ENCODE results near the gene CYTH2. TPM values are rescaled to one million over a fixed set of nuclear protein-coding genes. Genes with fewer than 3 reads are reported as not detected.

Gene CYTH2
- total RNA-seq, 1 experiment from 2014 or later, result 103 TPM

DNA sequence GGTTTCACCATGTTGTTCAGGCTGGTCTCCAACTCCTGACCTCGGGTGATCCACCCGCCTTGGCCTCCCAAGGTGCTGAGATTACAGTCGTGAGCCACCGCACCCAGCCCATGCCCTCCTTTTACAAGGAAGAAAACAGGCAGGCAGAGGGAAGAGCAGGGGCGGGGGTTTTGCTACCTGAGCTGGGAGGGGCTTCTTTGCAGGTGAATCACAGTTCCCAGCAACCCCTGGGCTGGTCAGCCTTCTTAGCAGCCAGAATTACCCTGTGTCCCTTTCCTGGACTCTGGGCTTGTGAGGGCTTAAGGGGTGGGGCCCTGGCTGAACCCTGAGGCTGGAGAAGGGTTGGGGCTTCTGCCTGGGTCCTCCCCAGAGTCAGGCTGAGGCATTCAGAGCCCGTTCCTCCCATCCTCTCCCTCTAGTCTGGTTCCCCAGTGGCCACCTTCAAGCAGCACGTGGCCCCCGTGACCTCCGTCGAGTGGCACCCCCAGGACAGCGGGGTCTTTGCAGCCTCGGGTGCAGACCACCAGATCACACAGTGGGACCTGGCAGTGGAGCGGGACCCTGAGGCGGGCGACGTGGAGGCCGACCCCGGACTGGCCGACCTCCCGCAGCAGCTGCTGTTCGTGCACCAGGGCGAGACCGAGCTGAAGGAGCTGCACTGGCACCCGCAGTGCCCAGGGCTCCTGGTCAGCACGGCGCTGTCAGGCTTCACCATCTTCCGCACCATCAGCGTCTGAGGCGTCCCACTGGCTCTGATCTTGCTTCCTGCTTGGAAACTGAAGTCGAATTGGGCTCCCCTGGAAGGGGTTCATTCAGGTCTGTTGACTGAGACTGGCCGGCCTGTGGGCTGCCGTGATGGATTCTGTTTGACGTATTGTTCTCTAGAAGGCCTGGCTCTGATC is 16.6 kb upstream of the CYTH2 start:
- H3K9me3 ChIP-seq (ENCODE audit: control insufficient read depth, low read depth, low read length), result no peaks in the 10 kb centered on the region
- no peak overlapping the region for H3T11ph ChIP-seq (ENCODE audit: low read length)
- H3K79me1 ChIP-seq (ENCODE audit: insufficient read depth, low read depth, low read length, poor library complexity, severe bottlenecking), result no peaks in the 10 kb centered on the region
- H3K9ac ChIP-seq (ENCODE audit: extremely low read depth, insufficient read length, low read length), result no peak overlapping the region
- Mint-ChIP-seq H3K27ac (no peak overlapping the region; a peak in 1 of 7 replicates), H3K4me1 (no peaks in the 10 kb centered on the region), H3K4me3 (no peak overlapping the region; a peak in 1 of 5 replicates), H3K36me3 (ENCODE audit: insufficient read depth in 1 of 3, low read depth in 3 of 3) (peaks cover 41 to 87% (median 70%) of the 10 kb centered on the region in 3 experiments), H3K9me3 (no peaks in the 10 kb centered on the region), H3K27me3 (ENCODE audit: low read depth) (no peaks in the 10 kb centered on the region)
- H4K91ac ChIP-seq (ENCODE audit: insufficient read length, low read depth, low read length), result no peak overlapping the region
- H2BK12ac ChIP-seq (ENCODE audit: insufficient read length, low read depth, low read length), result no peak overlapping the region
- H2BK5ac ChIP-seq (ENCODE audit: insufficient read length, low read length), result no peak overlapping the region
- no peaks in the 10 kb centered on the region for H3K4me1 ChIP-seq (ENCODE audit: insufficient read depth, low read length)
- no peak for DNase-seq
- no peak overlapping the region for H3K4me2 ChIP-seq (ENCODE audit: insufficient read depth, insufficient read length, low read length)
- H4K20me1 ChIP-seq (ENCODE audit: control insufficient read depth, insufficient read depth, insufficient read length), result no peaks in the 10 kb centered on the region
- H3K56ac ChIP-seq (ENCODE audit: insufficient read length, low read depth, low read length), result no peak overlapping the region
- H2BK120ac ChIP-seq (ENCODE audit: low read depth, low read length, poor library complexity, severe bottlenecking), result no peak overlapping the region
- H3K27me3 ChIP-seq (ENCODE audit: insufficient read depth, low read length), result no peaks in the 10 kb centered on the region
- H3K23ac ChIP-seq (ENCODE audit: insufficient read length, low read depth, low read length), result no peak overlapping the region
- no peaks in the 10 kb centered on the region for H3K23me2 ChIP-seq (ENCODE audit: insufficient read length, low read depth, low read length, poor library complexity, severe bottlenecking)
- H2AFZ ChIP-seq (ENCODE audit: low read length), result no peak overlapping the region
- H3K18ac ChIP-seq (ENCODE audit: insufficient read length, low read depth, low read length), result no peak overlapping the region
- H2AK5ac ChIP-seq (ENCODE audit: insufficient read length, low read length), result no peak overlapping the region
- no peaks in the 10 kb centered on the region for H3K79me2 ChIP-seq (ENCODE audit: insufficient read depth, low read length)
- no peak overlapping the region for H3K14ac ChIP-seq (ENCODE audit: insufficient read depth, low read length)
- H3K4ac ChIP-seq (ENCODE audit: low read depth, low read length), result no peak overlapping the region
- H2BK20ac ChIP-seq (ENCODE audit: low read depth, low read length, poor library complexity, severe bottlenecking), result no peak overlapping the region
- no peak overlapping the region for H4K8ac ChIP-seq (replicated peaks; ENCODE audit: insufficient read length, low read depth, low read length)
- no CpG with 5 or more reads among the region's 33 CpGs for WGBS (ENCODE audit: extremely low coverage, insufficient read length, low lambda C conversion rate)
- H4K5ac ChIP-seq (ENCODE audit: insufficient read length, low read depth, low read length), result no peak overlapping the region
- H2BK15ac ChIP-seq (ENCODE audit: low read depth, low read length), result no peak overlapping the region
- TF ChIP-seq, protein P1, sequence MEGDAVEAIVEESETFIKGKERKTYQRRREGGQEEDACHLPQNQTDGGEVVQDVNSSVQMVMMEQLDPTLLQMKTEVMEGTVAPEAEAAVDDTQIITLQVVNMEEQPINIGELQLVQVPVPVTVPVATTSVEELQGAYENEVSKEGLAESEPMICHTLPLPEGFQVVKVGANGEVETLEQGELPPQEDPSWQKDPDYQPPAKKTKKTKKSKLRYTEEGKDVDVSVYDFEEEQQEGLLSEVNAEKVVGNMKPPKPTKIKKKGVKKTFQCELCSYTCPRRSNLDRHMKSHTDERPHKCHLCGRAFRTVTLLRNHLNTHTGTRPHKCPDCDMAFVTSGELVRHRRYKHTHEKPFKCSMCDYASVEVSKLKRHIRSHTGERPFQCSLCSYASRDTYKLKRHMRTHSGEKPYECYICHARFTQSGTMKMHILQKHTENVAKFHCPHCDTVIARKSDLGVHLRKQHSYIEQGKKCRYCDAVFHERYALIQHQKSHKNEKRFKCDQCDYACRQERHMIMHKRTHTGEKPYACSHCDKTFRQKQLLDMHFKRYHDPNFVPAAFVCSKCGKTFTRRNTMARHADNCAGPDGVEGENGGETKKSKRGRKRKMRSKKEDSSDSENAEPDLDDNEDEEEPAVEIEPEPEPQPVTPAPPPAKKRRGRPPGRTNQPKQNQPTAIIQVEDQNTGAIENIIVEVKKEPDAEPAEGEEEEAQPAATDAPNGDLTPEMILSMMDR (conservative IDR thresholded peaks at IDR 0.05), result no peak
- no peak overlapping the region for H3K27ac ChIP-seq (ENCODE audit: insufficient read length, low read depth, low read length)
